K562 (cell line): Measurements from ENCODE around the gene HMGN2. TPM values are rescaled to one million over a fixed set of nuclear protein-coding genes. Genes with fewer than 3 reads are reported as not detected.

Experiments
- BCLAF1 ChIP-seq, 2 experiments: fragments of 450-650 bp in 1 of 2; IDR thresholded peaks; 2 replicates each; pipeline ENCODE4 v1.6.1; 2011 to 2017; ENCODE audit warnings: low read depth in 2 of 2, antibody characterized with exemption in 1 of 2, borderline replicate concordance in 1 of 2, low read length in 1 of 2, mild to moderate bottlenecking in 1 of 2, mixed read lengths in 1 of 2; ENCODE audit not compliant: control insufficient read depth in 1 of 2
- CBFB ChIP-seq: sonication (generic); formaldehyde crosslinking; IDR thresholded peaks from 2 replicates; pipeline ENCODE4 v1.4.0; 2020; ENCODE audit warnings: mild to moderate bottlenecking, missing genetic modification reagents
- CHAMP1 ChIP-seq: fragments of 450-650 bp; IDR thresholded peaks from 2 replicates; pipeline ENCODE4 v1.6.1; 2016; ENCODE audit warnings: mild to moderate bottlenecking
- E4F1 ChIP-seq: fragments of 250-450 bp; sonication (Bioruptor Pico); IDR thresholded peaks from 2 replicates; pipeline ENCODE4 v1.5.0; 2021; ENCODE audit warnings: mild to moderate bottlenecking, borderline replicate concordance
- EZH2 ChIP-seq: IDR thresholded peaks from 2 replicates; pipeline ENCODE4 v1.6.1; 2012; ENCODE audit warnings: low read depth, mild to moderate bottlenecking, inconsistent platforms, low read length, borderline replicate concordance
- GATAD2B ChIP-seq: fragments of 450-650 bp; IDR thresholded peaks from 2 replicates; pipeline ENCODE4 v1.6.1; 2017; ENCODE audit warnings: mild to moderate bottlenecking, borderline replicate concordance
- HDAC6 ChIP-seq: IDR thresholded peaks from 2 replicates; pipeline ENCODE4 v1.6.1; 2012; ENCODE audit warnings: low read depth, mild to moderate bottlenecking, control low read depth, inconsistent platforms, low read length, moderate library complexity
- MCM3 ChIP-seq: fragments of 450-650 bp; IDR thresholded peaks from 2 replicates; pipeline ENCODE4 v1.6.1; 2016
- MCM7 ChIP-seq, 2 experiments: fragments of 450-650 bp; IDR thresholded peaks; 2 replicates each; pipeline ENCODE4 v1.6.1; 2016 to 2018
- MYC ChIP-seq, 2 experiments: fragments of 250-450 bp in 1 of 2; sonication (Bioruptor Pico) in 1 of 2; IDR thresholded peaks; 2 replicates each; pipeline versions ENCODE4 v1.5.1 to v1.6.1; 2012 to 2021; ENCODE audit warnings: low read depth in 2 of 2, borderline replicate concordance in 1 of 2, improper control_type of control experiment in 1 of 2, low read length in 1 of 2, mild to moderate bottlenecking in 1 of 2, moderate library complexity in 1 of 2
- NFE2L1 ChIP-seq: fragments of 450-650 bp; IDR thresholded peaks from 2 replicates; pipeline ENCODE4 v1.6.1; 2016; ENCODE audit warnings: missing genetic modification characterization, low read depth, mild to moderate bottlenecking, missing compliant biosample characterization, moderate library complexity, borderline replicate concordance
- SMARCA5 ChIP-seq: fragments of 450-650 bp; IDR thresholded peaks from 2 replicates; pipeline ENCODE4 v1.6.1; 2016
- SPI1 ChIP-seq: IDR thresholded peaks from 2 replicates; pipeline ENCODE4 v1.6.1; 2011; ENCODE audit warnings: low read depth, low read length, control low read depth, borderline replicate concordance
- STAT5B ChIP-seq: fragments of 250-450 bp; sonication (Bioruptor Pico); IDR thresholded peaks from 2 replicates; pipeline ENCODE4 v1.8.0; 2021; ENCODE audit warnings: mild to moderate bottlenecking, inconsistent platforms
- ZNF232 ChIP-seq: sonication (generic); formaldehyde crosslinking; IDR thresholded peaks from 2 replicates; pipeline ENCODE4 v1.8.0; 2022; ENCODE audit warnings: mild to moderate bottlenecking, missing genetic modification reagents
- ZNF282 ChIP-seq: sonication (generic); formaldehyde crosslinking; IDR thresholded peaks from 2 replicates; pipeline ENCODE4 v1.8.1; 2023; ENCODE audit warnings: missing genetic modification reagents
- ZNF449 ChIP-seq: fragments of 250-450 bp; sonication (Bioruptor Pico); IDR thresholded peaks from 2 replicates; pipeline ENCODE4 v1.8.0; 2022; ENCODE audit warnings: moderate library complexity, mild to moderate bottlenecking, inconsistent platforms
- polyA plus RNA-seq, 8 experiments: library from polyadenylated mRNA; depleted of rRNA in 4 of 8; stranded (reverse) in 5 of 8; unstranded in 3 of 8; fragments of >200 nt; fragmentation: Nextera tagmentation in 2 of 8; fragmentation: Illumina TruSeq in 1 of 8; extraction: Ambion mirVana in 2 of 8; extraction: Trizol in 1 of 8; gene quantifications; 2 replicates each; pipeline versions ENCODE4 v1.2.1 to v1.2.3, GENCODE V29; 2011 to 2014; ENCODE audit warnings: inconsistent platforms in 1 of 8, missing spikeins in 1 of 8
- total RNA-seq, 7 experiments: library from RNA; depleted of rRNA in 6 of 7; stranded (reverse); fragments of >200 nt in 6 of 7; fragmentation: Illumina TruSeq in 2 of 7; extraction: Trizol in 2 of 7; gene quantifications; 2 replicates each; pipeline versions ENCODE4 v1.2.1 to v1.2.3, GENCODE V29; 2011 to 2021; ENCODE audit warnings: low replicate concordance in 1 of 7

The HMGN2 gene
- total and polyA plus RNA-seq, 9 of the 15 experiments (the other 6 are each of a cell fraction or from before 2014, with no cell fraction given) = 370 to 1,354 (median 965) TPM

GRCh38 chr1:26471498-26472319 is 531 bp upstream of the HMGN2 start (continued):
- no peak for TF ChIP-seq BCLAF1 (IDR thresholded peaks at IDR 0.05; ENCODE audit: borderline replicate concordance in 1 of 2, control insufficient read depth in 1 of 2, low read depth in 2 of 2, low read length in 1 of 2)
- TF ChIP-seq MYC (IDR thresholded peaks at IDR 0.05; ENCODE audit: low read depth, low read length) = no peak
- TF ChIP-seq MYC (CRISPR knock-in tag; IDR thresholded peaks at IDR 0.05; ENCODE audit: borderline replicate concordance, low read depth) = peak; percentile 60; the same call in 1 of the 2 replicates
- no peak for TF ChIP-seq STAT5B (CRISPR knock-in tag)
- TF ChIP-seq GATAD2B = no peak
- TF ChIP-seq ZNF232 = 0 out of 2 replicates have a peak, but pooled peaks have one; percentile 6
- TF ChIP-seq MCM3 = no peak
- TF ChIP-seq ZNF449 (CRISPR knock-in tag) = no peak
- TF ChIP-seq SMARCA5 = 0 out of 2 replicates have a peak, but pooled peaks have one; percentile 32
- TF ChIP-seq ZNF282 (CRISPR knock-in tag) = no peak
- TF ChIP-seq HDAC6 = no peak
- TF ChIP-seq E4F1 (CRISPR knock-in tag) = peak; percentile 7; the same call in 1 of the 2 replicates
- TF ChIP-seq MCM7 (IDR thresholded peaks at IDR 0.05) = no peak
- 0 out of 2 replicates have a peak, but pooled peaks have one; percentile 60 for TF ChIP-seq CBFB (CRISPR knock-in tag)
- no peak for TF ChIP-seq EZH2
- no peak for TF ChIP-seq SPI1
- no peak for TF ChIP-seq CHAMP1
- no peak for TF ChIP-seq NFE2L1 (tag)
